ENCODE measurements around the gene AMT. TPM values are rescaled to one million over a fixed set of nuclear protein-coding genes. Genes with fewer than 3 reads are reported as not detected.
A peak's percentile ranks its signal among the peaks of the same experiment; 100 is the strongest.
"Not testable (repeated sequence)": the region's sequence is repeated elsewhere in the genome, so short reads cannot be mapped to it uniquely, and the experiment has no call there.

The AMT gene
- polyA plus RNA-seq, 3 donors from 2014 or later = 2.9 to 8.2 (median 4.8) TPM

GRCh38 chr3:49399461-49399860, 22.8 kb downstream of the AMT start:
- Mint-ChIP-seq H3K27me3 (ENCODE audit: low read depth in 3 of 3) (peaks cover 0 to 10% (median 0%) of the 10 kb centered on the region in 3 donors), H3K36me3 (peaks cover 0 to 7% (median 3%) of the 10 kb centered on the region in 3 donors), H3K4me3 (peak overlapping the region in 3 of 5 donors; percentile 33 to 44 (median 39)), H3K4me1 (peaks cover 80 to 89% of the 10 kb centered on the region in 2 donors), H3K27ac (peak overlapping the region in 5 of 6 donors; percentile 40 to 77 (median 61)), H3K9me3 (no peaks in the 10 kb centered on the region)
- no peak for DNase-seq

- no peaks in the 10 kb centered on the region for H3K9me3 Mint-ChIP-seq
- DNase-seq = no peak
- peak overlapping the region; percentile 0 to 71 (median 62) for H3K27ac Mint-ChIP-seq
- peak overlapping the region in 2 of 5 donors; percentile 26 to 49 for H3K4me3 Mint-ChIP-seq
- H3K27me3 Mint-ChIP-seq (ENCODE audit: low read depth in 3 of 3) = peaks cover 0 to 10% (median 2%) of the 10 kb centered on the region in 3 donors
- H3K4me1 Mint-ChIP-seq = peaks cover 80 to 90% of the 10 kb centered on the region in 2 donors
- peaks cover 0 to 7% (median 3%) of the 10 kb centered on the region in 3 donors for H3K36me3 Mint-ChIP-seq
Observed at GRCh38 chr3:49397470-49397869, 24.8 kb downstream of the AMT start.

- Mint-ChIP-seq H3K27ac (peak overlapping the region in 2 of 6 donors; percentile 40 to 50), H3K4me1 (peaks cover 69 to 71% of the 10 kb centered on the region in 2 donors)
- H3K9me3 Mint-ChIP-seq; H3K36me3 Mint-ChIP-seq; H3K27me3 Mint-ChIP-seq (ENCODE audit: low read depth in 3 of 3); DNase-seq; H3K4me3 Mint-ChIP-seq: not testable (repeated sequence)
Observed at GRCh38 chr3:49391310-49391709, 31.0 kb downstream of the AMT start.

DNA sequence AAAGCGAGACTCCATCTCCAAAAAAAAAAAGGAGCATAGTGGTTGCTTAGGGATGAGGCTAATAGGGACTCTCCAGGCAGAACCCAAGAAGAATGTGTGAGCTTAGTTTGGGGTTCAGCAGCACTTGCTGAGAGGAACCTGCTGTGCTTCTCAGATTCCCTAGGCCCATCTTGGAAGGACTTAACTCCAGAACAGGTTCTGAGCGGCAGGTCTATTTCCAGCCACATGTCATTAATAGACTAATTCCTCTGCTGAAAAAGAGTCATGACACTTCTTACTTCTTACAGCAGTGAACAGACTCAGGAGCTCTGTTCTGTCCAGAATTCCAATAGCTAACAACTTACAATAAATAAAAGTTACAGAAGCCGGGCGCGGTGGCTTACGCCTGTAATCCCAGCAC, 33.0 kb downstream of the AMT start:
- Mint-ChIP-seq H3K27me3 (ENCODE audit: low read depth in 3 of 3) (peaks cover 0 to 2% (median 1%) of the 10 kb centered on the region in 3 donors), H3K9me3 (no peaks in the 10 kb centered on the region), H3K27ac (peak overlapping the region in 1 of 6 donors; percentile 28), H3K4me3 (no peak overlapping the region), H3K36me3 (no peaks in the 10 kb centered on the region), H3K4me1 (peaks cover 69 to 71% of the 10 kb centered on the region in 2 donors)
- no peak for DNase-seq

- H3K27me3 Mint-ChIP-seq (ENCODE audit: low read depth in 3 of 3) = peaks cover 0 to 2% (median 1%) of the 10 kb centered on the region in 3 donors
- H3K4me1 Mint-ChIP-seq = peaks cover 73 to 75% of the 10 kb centered on the region in 2 donors
- H3K4me3 Mint-ChIP-seq = peak overlapping the region in 2 of 5 donors; percentile 32 to 36
- H3K36me3 Mint-ChIP-seq = no peaks in the 10 kb centered on the region
- H3K9me3 Mint-ChIP-seq = no peaks in the 10 kb centered on the region
- no peak for DNase-seq
- peak overlapping the region; percentile 43 to 84 (median 68) for H3K27ac Mint-ChIP-seq
Observed at GRCh38 chr3:49388289-49388820, 33.9 kb downstream of the AMT start.

GRCh38 chr3:49387721-49388120, 34.6 kb downstream of the AMT start:
- Mint-ChIP-seq H3K9me3 (no peaks in the 10 kb centered on the region), H3K4me1 (peaks cover 74 to 75% of the 10 kb centered on the region in 2 donors), H3K36me3 (no peaks in the 10 kb centered on the region), H3K27ac (peak overlapping the region; percentile 63 to 90 (median 80)), H3K4me3 (peak overlapping the region in 4 of 5 donors; percentile 10 to 65 (median 26)), H3K27me3 (ENCODE audit: low read depth in 3 of 3) (peaks cover 0 to 1% (median 0%) of the 10 kb centered on the region in 3 donors)
- no peak for DNase-seq

- Mint-ChIP-seq H3K27ac (peak overlapping the region; percentile 62 to 88 (median 74)), H3K36me3 (no peaks in the 10 kb centered on the region), H3K27me3 (ENCODE audit: low read depth in 3 of 3) (peaks cover 0 to 1% (median 0%) of the 10 kb centered on the region in 3 donors), H3K4me3 (peak overlapping the region; percentile 9 to 66 (median 49)), H3K9me3 (no peaks in the 10 kb centered on the region), H3K4me1 (peaks cover 73 to 75% of the 10 kb centered on the region in 2 donors)
- DNase-seq = no peak
Observed at GRCh38 chr3:49386056-49386756, 36.1 kb downstream of the AMT start.

- peaks cover 70 to 76% of the 10 kb centered on the region in 2 donors for H3K4me1 Mint-ChIP-seq
- no peaks in the 10 kb centered on the region for H3K9me3 Mint-ChIP-seq
- no peak for DNase-seq
- no peaks in the 10 kb centered on the region for H3K36me3 Mint-ChIP-seq
- H3K27me3 Mint-ChIP-seq (ENCODE audit: low read depth in 3 of 3) = peaks cover 0 to 1% (median 0%) of the 10 kb centered on the region in 3 donors
- peak overlapping the region in 5 of 6 donors; percentile 35 to 88 (median 65) for H3K27ac Mint-ChIP-seq
- H3K4me3 Mint-ChIP-seq = peak overlapping the region in 4 of 5 donors; percentile 27 to 42 (median 31)
Observed at GRCh38 chr3:49385617-49386016, 36.7 kb downstream of the AMT start.

DNA sequence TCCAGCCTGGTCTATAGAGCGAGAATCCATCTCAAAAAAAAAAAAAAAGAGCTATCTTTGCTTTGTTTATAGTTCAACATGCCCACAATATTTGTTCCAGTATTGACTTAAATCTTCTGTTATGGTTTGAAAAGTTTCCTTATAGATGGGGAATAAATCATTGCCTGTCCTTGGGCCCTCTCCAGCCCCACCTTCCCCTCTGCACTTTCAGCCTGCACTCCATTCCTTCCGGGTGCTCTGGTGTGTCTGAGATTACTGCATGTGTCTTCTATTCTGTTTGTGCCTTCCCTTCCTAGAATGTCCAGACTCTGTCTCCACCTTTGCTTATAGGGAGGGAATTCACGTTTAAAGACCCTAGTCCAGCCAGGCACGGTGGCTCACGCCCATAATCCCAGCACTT, 38.9 kb downstream of the AMT start:
- Mint-ChIP-seq H3K4me1 (peaks cover 73 to 81% of the 10 kb centered on the region in 2 donors), H3K36me3 (no peaks in the 10 kb centered on the region), H3K27ac (peak overlapping the region; percentile 40 to 75 (median 66)), H3K4me3 (peak overlapping the region in 4 of 5 donors; percentile 10 to 43 (median 20)), H3K9me3 (no peaks in the 10 kb centered on the region), H3K27me3 (ENCODE audit: low read depth in 3 of 3) (peaks cover 0 to 1% (median 0%) of the 10 kb centered on the region in 3 donors)
- DNase-seq = no peak

- peaks cover 0 to 6% (median 0%) of the 10 kb centered on the region in 3 donors for H3K36me3 Mint-ChIP-seq
- peaks cover 0 to 2% (median 0%) of the 10 kb centered on the region in 3 donors for H3K27me3 Mint-ChIP-seq (ENCODE audit: low read depth in 3 of 3)
- peak overlapping the region in 2 of 5 donors; percentile 28 to 67 for H3K4me3 Mint-ChIP-seq
- peaks cover 57 to 67% of the 10 kb centered on the region in 2 donors for H3K4me1 Mint-ChIP-seq
- no peaks in the 10 kb centered on the region for H3K9me3 Mint-ChIP-seq
- peak overlapping the region in 5 of 6 donors; percentile 19 to 84 (median 50) for H3K27ac Mint-ChIP-seq
- no peak for DNase-seq
Observed at GRCh38 chr3:49378249-49378895, 43.9 kb downstream of the AMT start.

DNA sequence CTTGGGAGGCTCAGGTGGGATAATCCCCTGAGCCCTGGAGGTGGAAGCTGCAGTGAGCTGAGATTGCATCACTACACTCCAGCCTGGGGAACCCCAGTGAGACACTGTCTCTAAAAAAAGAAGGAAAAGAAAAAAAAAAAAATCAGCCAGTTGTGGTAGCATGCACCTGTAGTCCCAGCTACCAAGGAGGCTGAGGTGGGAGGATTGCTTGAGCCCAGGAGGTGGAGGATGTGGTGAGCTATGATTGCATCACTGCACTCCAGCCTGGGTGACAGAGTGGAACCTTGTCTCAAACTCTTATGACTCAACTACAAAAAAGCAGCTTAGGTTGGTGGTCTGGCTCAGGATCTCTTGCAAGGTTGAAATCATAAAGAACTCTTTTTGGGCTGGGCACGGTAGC, 44.8 kb downstream of the AMT start:
- Mint-ChIP-seq H3K27me3 (ENCODE audit: low read depth in 3 of 3) (peaks cover 0 to 2% (median 0%) of the 10 kb centered on the region in 3 donors), H3K36me3 (peaks cover 0 to 8% (median 7%) of the 10 kb centered on the region in 3 donors), H3K27ac (peak overlapping the region in 3 of 6 donors; percentile 6 to 64 (median 57)), H3K4me1 (peaks cover 55 to 66% of the 10 kb centered on the region in 2 donors), H3K9me3 (no peaks in the 10 kb centered on the region), H3K4me3 (peak overlapping the region in 2 of 5 donors; percentile 15 to 26)
- no peak for DNase-seq

DNA sequence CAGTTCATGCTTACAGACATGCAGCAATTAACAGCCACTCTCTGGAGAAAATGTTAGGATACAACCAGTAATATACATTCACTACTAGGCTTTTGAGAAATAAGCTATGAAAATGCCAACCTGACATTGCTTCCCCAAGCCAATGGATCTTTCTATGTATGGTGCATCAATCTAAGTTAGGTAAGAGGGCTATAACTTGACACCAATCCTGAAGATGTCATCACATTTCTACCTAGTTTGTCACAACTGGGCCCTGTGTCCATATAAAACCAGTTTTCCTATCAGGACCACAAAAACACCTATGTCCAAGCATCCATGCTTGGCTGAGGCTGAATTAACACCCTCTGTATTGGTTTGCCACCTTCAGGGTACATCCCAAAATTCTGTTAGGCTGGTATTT, 50.3 kb downstream of the AMT start:
- Mint-ChIP-seq H3K4me3 (no peak overlapping the region), H3K36me3 (peaks cover 0 to 25% (median 11%) of the 10 kb centered on the region in 3 donors), H3K27me3 (ENCODE audit: low read depth in 3 of 3) (peaks cover 0 to 6% (median 5%) of the 10 kb centered on the region in 3 donors), H3K27ac (peak overlapping the region in 2 of 6 donors; percentile 31 to 64), H3K4me1 (peaks cover 28 to 48% of the 10 kb centered on the region in 2 donors), H3K9me3 (no peaks in the 10 kb centered on the region)
- no peak for DNase-seq

- no peaks in the 10 kb centered on the region for H3K9me3 Mint-ChIP-seq
- no peak for DNase-seq
- H3K4me1 Mint-ChIP-seq = peaks cover 23 to 49% of the 10 kb centered on the region in 2 donors
- peak overlapping the region in 1 of 5 donors; percentile 4 for H3K4me3 Mint-ChIP-seq
- H3K27me3 Mint-ChIP-seq (ENCODE audit: low read depth in 3 of 3) = peaks cover 0 to 9% (median 5%) of the 10 kb centered on the region in 3 donors
- H3K36me3 Mint-ChIP-seq = peaks cover 0 to 29% (median 15%) of the 10 kb centered on the region in 3 donors
- peak overlapping the region in 5 of 6 donors; percentile 1 to 60 (median 15) for H3K27ac Mint-ChIP-seq
Observed at GRCh38 chr3:49370585-49371290, 51.5 kb downstream of the AMT start.

All from immature natural killer cell (primary cell).